GM23338 (cell line): ENCODE results near the gene NFIA. TPM values are rescaled to one million over a fixed set of nuclear protein-coding genes. Genes with fewer than 3 reads are reported as not detected.

Experiments
- ATAC-seq: fragments of 200-7000 bp; cut with Tn5 transposase; 3 replicates; pipeline ENCODE4 v1.9.1; 2020
- DNase-seq: peaks from one replicate; pipeline ENCODE4 v3.0.0-alpha.2; 2015; ENCODE audit warnings: low spot score
- H2AFZ ChIP-seq: fragments of 200-600 bp; sonication (generic); 2 replicates; pipeline ENCODE4 v1.8.0; 2016; ENCODE audit warnings: antibody characterized with exemption, mild to moderate bottlenecking, moderate library complexity
- H3F3A ChIP-seq: fragments of 200-600 bp; sonication (generic); replicated peaks from 2 replicates; pipeline ENCODE4 v1.8.0; 2017; ENCODE audit warnings: antibody characterized with exemption, mixed run types, low read depth
- H3K27ac ChIP-seq: fragments of 200-600 bp; sonication (generic); 2 replicates; pipeline ENCODE4 v1.6.1; 2016; ENCODE audit warnings: low read depth
- H3K27me3 ChIP-seq: fragments of 200-600 bp; sonication (generic); 2 replicates; pipeline ENCODE4 v1.8.0; 2016; ENCODE audit warnings: mild to moderate bottlenecking, mixed run types, moderate library complexity; ENCODE audit not compliant: insufficient read depth
- H3K36me3 ChIP-seq: fragments of 200-600 bp; sonication (generic); 2 replicates; pipeline ENCODE4 v1.8.0; 2016; ENCODE audit warnings: mild to moderate bottlenecking; ENCODE audit not compliant: insufficient read depth
- H3K4me1 ChIP-seq: fragments of 200-600 bp; sonication (generic); 2 replicates; pipeline ENCODE4 v1.8.0; 2016; ENCODE audit warnings: mild to moderate bottlenecking, moderate library complexity; ENCODE audit not compliant: insufficient read depth
- H3K4me2 ChIP-seq: fragments of 200-600 bp; sonication (generic); 2 replicates; pipeline ENCODE4 v1.7.1; 2017; ENCODE audit warnings: mixed run types
- H3K4me3 ChIP-seq: fragments of 200-600 bp; sonication (generic); 2 replicates; pipeline ENCODE4 v1.6.1; 2016; ENCODE audit warnings: mixed run types
- H3K79me2 ChIP-seq: fragments of 200-600 bp; sonication (generic); replicated peaks from 2 replicates; pipeline ENCODE4 v1.8.0; 2017; ENCODE audit warnings: mild to moderate bottlenecking; ENCODE audit not compliant: insufficient read depth
- H3K9me2 ChIP-seq: fragments of 200-600 bp; sonication (generic); 2 replicates; pipeline ENCODE4 v1.8.0; 2017; ENCODE audit not compliant: insufficient read depth
- H4K20me1 ChIP-seq: fragments of 200-600 bp; sonication (generic); replicated peaks from 2 replicates; pipeline ENCODE4 v1.8.0; 2017; ENCODE audit warnings: mild to moderate bottlenecking; ENCODE audit not compliant: insufficient read depth
- H3K27ac Mint-ChIP-seq: 2 replicates; pipeline ENCODE4 v1.8.0; 2020; ENCODE audit warnings: inconsistent platforms, mild to moderate bottlenecking, moderate library complexity, mixed read lengths
- H3K27me3 Mint-ChIP-seq: 3 replicates; pipeline ENCODE4 v1.8.0; 2022; ENCODE audit warnings: low read depth, mild to moderate bottlenecking, moderate library complexity, mixed read lengths, inconsistent platforms; ENCODE audit not compliant: insufficient read depth, poor library complexity
- H3K36me3 Mint-ChIP-seq: 3 replicates; pipeline ENCODE4 v1.8.0; 2021; ENCODE audit warnings: low read depth, mild to moderate bottlenecking, inconsistent platforms, moderate library complexity, mixed read lengths
- H3K4me1 Mint-ChIP-seq: 3 replicates; pipeline ENCODE4 v1.8.0; 2020; ENCODE audit warnings: mild to moderate bottlenecking, inconsistent platforms, mixed read lengths
- H3K4me3 Mint-ChIP-seq: 3 replicates; pipeline ENCODE4 v1.8.0; 2021; ENCODE audit warnings: moderate library complexity, mild to moderate bottlenecking, inconsistent platforms, mixed read lengths
- H3K9me3 Mint-ChIP-seq: 3 replicates; pipeline ENCODE4 v1.8.0; 2020; ENCODE audit warnings: moderate library complexity, mild to moderate bottlenecking, inconsistent platforms, mixed read lengths
- CREB1 ChIP-seq: fragments of 250-450 bp; sonication (Bioruptor Pico); IDR thresholded peaks from 2 replicates; pipeline ENCODE4 v1.5.0; 2020; ENCODE audit warnings: low read depth, mild to moderate bottlenecking, moderate library complexity
- ETS1 ChIP-seq: IDR thresholded peaks from 2 replicates; pipeline ENCODE4 v1.6.1; 2016; ENCODE audit warnings: antibody characterized with exemption
- EZH2 ChIP-seq: fragments of 200-600 bp; sonication (generic); IDR thresholded peaks from one replicate; pipeline ENCODE4 v1.8.0; 2017; ENCODE audit warnings: antibody characterized with exemption, mild to moderate bottlenecking, low read depth; ENCODE audit not compliant: unreplicated experiment
- EZH2phosphoT487 ChIP-seq: fragments of 200-600 bp; sonication (generic); IDR thresholded peaks from one replicate; pipeline ENCODE4 v1.8.1; 2018; ENCODE audit warnings: antibody characterized with exemption; ENCODE audit not compliant: unreplicated experiment
- JUNB ChIP-seq: IDR thresholded peaks from one replicate; pipeline ENCODE4 v1.6.1; 2016; ENCODE audit warnings: antibody characterized with exemption; ENCODE audit not compliant: unreplicated experiment
- NANOG ChIP-seq: IDR thresholded peaks from 2 replicates; pipeline ENCODE4 v1.6.1; 2016; ENCODE audit warnings: antibody characterized with exemption, borderline replicate concordance
- POLR2AphosphoS5 ChIP-seq: IDR thresholded peaks from 2 replicates; pipeline ENCODE4 v1.6.1; 2016; ENCODE audit warnings: antibody characterized with exemption, low read depth
- REST ChIP-seq: IDR thresholded peaks from one replicate; pipeline ENCODE4 v1.6.1; 2018; ENCODE audit warnings: antibody characterized with exemption; ENCODE audit not compliant: unreplicated experiment
- ZNF114 ChIP-seq: fragments of 250-450 bp; sonication (Bioruptor Pico); IDR thresholded peaks from 2 replicates; pipeline ENCODE4 v1.5.0; 2020; ENCODE audit warnings: mild to moderate bottlenecking, moderate library complexity
- ZNF331 ChIP-seq: fragments of 250-450 bp; sonication (Bioruptor Pico); IDR thresholded peaks from 2 replicates; pipeline ENCODE4 v1.5.0; 2020; ENCODE audit warnings: low read depth, mild to moderate bottlenecking, moderate library complexity
- ZNF462 ChIP-seq: fragments of 250-450 bp; sonication (Bioruptor Pico); IDR thresholded peaks from 2 replicates; pipeline ENCODE4 v1.5.0; 2020; ENCODE audit warnings: mild to moderate bottlenecking, moderate library complexity
- polyA plus RNA-seq: library from polyadenylated mRNA; unstranded; fragments of >200 nt; fragmentation: Nextera tagmentation; extraction: Ambion mirVana; gene quantifications from 2 replicates; pipeline ENCODE4 v1.2.1, GENCODE V29; 2016
- total RNA-seq: library from RNA; depleted of rRNA; stranded (reverse); fragments of >200 nt; shearing (Covaris generic); gene quantifications from 2 replicates; pipeline ENCODE4 v1.2.3, GENCODE V29; 2014

NFIA gene
- total and polyA plus RNA-seq, 2 experiments from 2014 or later, result 0.97 to 2.3 TPM

- peaks cover 1% of the 10 kb centered on the region for H3K27me3 Mint-ChIP-seq
- H3K79me2 ChIP-seq, result no peaks in the 10 kb centered on the region
- no peaks in the 10 kb centered on the region for H3F3A ChIP-seq
- DNase-seq, result no peak
- H3K27ac ChIP-seq, result no peak overlapping the region
- H3K9me2 ChIP-seq, result no peaks in the 10 kb centered on the region
- H3K4me3 ChIP-seq, result no peak overlapping the region
- no peak overlapping the region for H3K4me2 ChIP-seq
- H2AFZ ChIP-seq, result no peak overlapping the region
- H3K9me3 Mint-ChIP-seq, result no peaks in the 10 kb centered on the region
- no peaks in the 10 kb centered on the region for H4K20me1 ChIP-seq
- H3K36me3 Mint-ChIP-seq, result no peaks in the 10 kb centered on the region
- H3K27ac Mint-ChIP-seq, result no peak overlapping the region
- TF ChIP-seq CREB1 (CRISPR knock-in tag), result no peak
- TF ChIP-seq ZNF114 (CRISPR knock-in tag), result no peak
- TF ChIP-seq POLR2AphosphoS5, result no peak
- TF ChIP-seq ETS1, result no peak
- TF ChIP-seq JUNB, result no peak
- TF ChIP-seq ZNF462, result no peak
- TF ChIP-seq REST, result no peak
- no peak for TF ChIP-seq EZH2phosphoT487
- TF ChIP-seq EZH2, result no peak
- no peak for TF ChIP-seq ZNF331 (CRISPR knock-in tag)
- TF ChIP-seq NANOG, result no peak
- no peak overlapping the region for H3K4me3 Mint-ChIP-seq
- no peaks in the 10 kb centered on the region for H3K36me3 ChIP-seq
- no peak for ATAC-seq
- no peaks in the 10 kb centered on the region for H3K27me3 ChIP-seq
- H3K4me1 Mint-ChIP-seq, result peaks cover 14% of the 10 kb centered on the region
- no peaks in the 10 kb centered on the region for H3K4me1 ChIP-seq
Measured at GRCh38 chr1:61274939-61275338, 192.6 kb downstream of the NFIA start.
